K562 (cell line): ENCODE data around the gene ARMH3. TPM values are rescaled to one million over a fixed set of nuclear protein-coding genes. Genes with fewer than 3 reads are reported as not detected.

ENCODE experiments used
- ATAC-seq: fragments of 200-7000 bp; cut with Tn5 transposase; 3 replicates; pipeline ENCODE4 v1.9.1; 2020; ENCODE audit warnings: moderate library complexity
- BruUV-seq: library from RNA; stranded (reverse); fragments of 400-500 nt; replicated peaks from 2 replicates; lab custom pipeline; 2021; lab: Mats Ljungman, UMichigan
- CTCF ChIA-PET: fragments of 300-600 bp; formaldehyde crosslinking; extraction: SDS; loops from one replicate; lab custom pipeline; 2021; ENCODE audit warnings: low intra/inter-chr PET ratio; lab: Yijun Ruan, JAX
- POLR2A ChIA-PET: fragments of 300-600, 350-650 bp; sonication (Branson Sonifier 250); formaldehyde crosslinking; extraction: SDS; loops from one replicate; lab custom pipeline; 2021; ENCODE audit warnings: antibody characterized with exemption, inconsistent platforms; lab: Yijun Ruan, JAX
- DNase-seq, 4 experiments: peaks; one replicate each; pipeline versions ENCODE4 v3.0.0 to v3.0.0-alpha.2; 2011 to 2018; ENCODE audit warnings: low spot score in 3 of 4, mixed read lengths in 3 of 4; ENCODE audit errors: extremely low read depth in 1 of 4
- FAIRE-seq: peaks from 2 replicates; lab custom pipeline; 2011; peaks lifted over from hg19 to GRCh38; lab: Jason Lieb, UNC
- H2AFZ ChIP-seq: 2 replicates; pipeline ENCODE4 v1.6.0; 2011; ENCODE audit warnings: low read depth, low read length, control low read depth, inconsistent platforms
- H3K27ac ChIP-seq: fragments of 200-600 bp; 3 replicates; pipeline ENCODE4 v1.8.0; 2011; ENCODE audit warnings: low read depth, mild to moderate bottlenecking, control low read depth, inconsistent platforms, low read length, moderate library complexity, mixed read lengths; ENCODE audit errors: extremely low read depth
- H3K27me3 ChIP-seq, 2 experiments: fragments of 300-600 bp in 1 of 2; 2 replicates in 1 of 2; 3 replicates in 1 of 2; pipeline versions ENCODE4 v1.6.0 to v1.8.0; 2011; ENCODE audit warnings: inconsistent platforms in 2 of 2, low read length in 2 of 2, mild to moderate bottlenecking in 1 of 2, mixed read lengths in 1 of 2, moderate library complexity in 1 of 2; ENCODE audit not compliant: control insufficient read depth in 2 of 2, insufficient read depth in 2 of 2
- H3K36me3 ChIP-seq: fragments of 300-600 bp; 3 replicates; pipeline ENCODE4 v1.8.0; 2011; ENCODE audit warnings: mild to moderate bottlenecking, low read length, inconsistent platforms; ENCODE audit not compliant: control insufficient read depth, insufficient read depth
- H3K4me1 ChIP-seq, 2 experiments: fragments of 200-600 bp in 1 of 2; replicated peaks in 1 of 2; 2 replicates in 1 of 2; 3 replicates in 1 of 2; pipeline versions ENCODE4 v1.5.1 to v1.8.0; 2011; ENCODE audit warnings: inconsistent platforms in 2 of 2, low read length in 2 of 2, mild to moderate bottlenecking in 1 of 2, mixed read lengths in 1 of 2, moderate library complexity in 1 of 2; ENCODE audit not compliant: control insufficient read depth in 2 of 2, insufficient read depth in 2 of 2
- H3K4me2 ChIP-seq: 2 replicates; pipeline ENCODE4 v1.6.1; 2011; ENCODE audit warnings: low read length, control low read depth, inconsistent platforms, mixed read lengths; ENCODE audit not compliant: insufficient read depth
- H3K4me3 ChIP-seq: fragments of 200-600 bp; sonication (generic), shearing (Covaris generic); 2 replicates; pipeline ENCODE4 v1.5.1; 2016; ENCODE audit warnings: control low read depth, inconsistent platforms
- H3K79me2 ChIP-seq: fragments of 200-600 bp; 3 replicates; pipeline ENCODE4 v1.8.0; 2011; ENCODE audit warnings: low read length, inconsistent platforms; ENCODE audit not compliant: control insufficient read depth, insufficient read depth
- H3K9ac ChIP-seq, 2 experiments: 2 replicates each; pipeline versions ENCODE4 v1.6.0 to v1.6.1; 2011; ENCODE audit warnings: low read depth in 2 of 2, low read length in 2 of 2, control low read depth in 1 of 2, inconsistent platforms in 1 of 2, mild to moderate bottlenecking in 1 of 2, mixed read lengths in 1 of 2; ENCODE audit not compliant: insufficient read depth in 1 of 2
- H3K9me1 ChIP-seq: one replicate; pipeline ENCODE4 v1.6.0; 2011; ENCODE audit warnings: inconsistent platforms, mild to moderate bottlenecking, low read length, moderate library complexity; ENCODE audit not compliant: control insufficient read depth, insufficient read depth
- H3K9me3 ChIP-seq: replicated peaks from 2 replicates; pipeline ENCODE4 v1.5.1; 2011; ENCODE audit warnings: low read depth, low read length, inconsistent platforms; ENCODE audit not compliant: control insufficient read depth, insufficient read depth
- H4K20me1 ChIP-seq: replicated peaks from 2 replicates; pipeline ENCODE4 v1.6.1; 2011; ENCODE audit warnings: low read length, inconsistent platforms, mixed read lengths; ENCODE audit not compliant: control insufficient read depth, insufficient read depth
- ADNP ChIP-seq: fragments of 200-800 bp; sonication (Bioruptor generic); IDR thresholded peaks from 2 replicates; pipeline ENCODE4 v1.6.1; 2016; ENCODE audit warnings: missing genetic modification characterization, missing compliant biosample characterization
- ETV5 ChIP-seq: sonication (generic); formaldehyde crosslinking; IDR thresholded peaks from 2 replicates; pipeline ENCODE4 v1.4.0; 2020; ENCODE audit warnings: low read depth, mild to moderate bottlenecking, missing genetic modification reagents
- FOXM1 ChIP-seq, 2 experiments: fragments of 450-650 bp in 1 of 2; sonication (generic) in 1 of 2; formaldehyde crosslinking in 1 of 2; IDR thresholded peaks; 2 replicates each; pipeline versions ENCODE4 v1.6.1 to v1.9.0; 2017 to 2022; ENCODE audit warnings: low read depth in 2 of 2, mild to moderate bottlenecking in 2 of 2, missing genetic modification reagents in 1 of 2, moderate library complexity in 1 of 2
- FOXP1 ChIP-seq: sonication (generic); formaldehyde crosslinking; IDR thresholded peaks from 2 replicates; pipeline ENCODE4 v1.8.0; 2022; ENCODE audit warnings: mild to moderate bottlenecking, missing genetic modification reagents
- LCOR ChIP-seq: sonication (generic); formaldehyde crosslinking; IDR thresholded peaks from 2 replicates; pipeline ENCODE4 v1.8.0; 2022; ENCODE audit warnings: mild to moderate bottlenecking, missing genetic modification reagents
- MAFK ChIP-seq: IDR thresholded peaks from 2 replicates; pipeline ENCODE4 v1.6.1; 2011; ENCODE audit warnings: low read length, improper control_type of control experiment
- NFIC ChIP-seq: fragments of 450-650 bp; IDR thresholded peaks from 2 replicates; pipeline ENCODE4 v1.6.1; 2017; ENCODE audit warnings: mild to moderate bottlenecking, inconsistent platforms
- SMARCE1 ChIP-seq: fragments of 450-650 bp; IDR thresholded peaks from 2 replicates; pipeline ENCODE4 v1.7.1; 2016; ENCODE audit warnings: mild to moderate bottlenecking
- SNRNP70 ChIP-seq: fragments of 200-400 bp; formaldehyde crosslinking; optimal IDR thresholded peaks from 2 replicates; pipeline ENCODE3; 2017; ENCODE audit warnings: low read depth, low read length
- SRF ChIP-seq, 2 experiments: fragments of 250-450, 450-650 bp in 1 of 2; sonication (Bioruptor Pico) in 1 of 2; sonication (generic) in 1 of 2; formaldehyde crosslinking; IDR thresholded peaks; 2 replicates each; pipeline versions ENCODE4 v1.5.0 to v1.5.1; 2020 to 2022; ENCODE audit warnings: mild to moderate bottlenecking in 1 of 2, missing genetic modification reagents in 1 of 2
- TAF15 ChIP-seq: fragments of 200-400 bp; formaldehyde crosslinking; IDR thresholded peaks from 2 replicates; pipeline ENCODE4 v1.6.1; 2017; ENCODE audit warnings: mild to moderate bottlenecking, low read depth, low read length, moderate library complexity
- TBL1XR1 ChIP-seq, 2 experiments: IDR thresholded peaks; 2 replicates each; pipeline ENCODE4 v1.6.1; 2012; ENCODE audit warnings: improper control_type of control experiment in 2 of 2, low read length in 2 of 2, mild to moderate bottlenecking in 1 of 2
- TEAD1 ChIP-seq, 2 experiments: fragments of 450-650 bp in 1 of 2; sonication (generic) in 1 of 2; formaldehyde crosslinking; IDR thresholded peaks; 2 replicates each; pipeline versions ENCODE4 v1.4.0 to v1.8.0; 2020 to 2022; ENCODE audit warnings: mild to moderate bottlenecking in 2 of 2, missing genetic modification reagents in 1 of 2
- ZFP36 ChIP-seq: fragments of 150-350 bp; IDR thresholded peaks from 2 replicates; pipeline ENCODE4 v1.6.1; 2018; ENCODE audit warnings: low read length, low read depth; ENCODE audit not compliant: partially characterized antibody
- ZNF76 ChIP-seq: fragments of 250-450 bp; sonication (Bioruptor Pico); IDR thresholded peaks from 2 replicates; pipeline ENCODE4 v1.4.0; 2020; ENCODE audit warnings: mild to moderate bottlenecking, moderate library complexity, borderline replicate concordance
- WGBS: fragments of 100-300 bp; shearing (Covaris generic); methylation state at CpG from one replicate; pipeline ENCODE4 v1.1.6; 2016; ENCODE audit warnings: low coverage, mixed read lengths; ENCODE audit not compliant: insufficient coverage; ENCODE audit errors: missing lambda C conversion rate; 5-methylcytosine and 5-hydroxymethylcytosine counted together
- in situ Hi-C: fragments of 300-500 bp; cut with MboI; formaldehyde crosslinking; loops from 4 replicates; pipeline ENCODE4 v1.15.0; 2018; ENCODE audit warnings: inconsistent platforms, mixed read lengths
- intact Hi-C: fragments of 100-400 bp; cut with micrococcal nuclease; formaldehyde crosslinking; loops from 2 replicates; pipeline ENCODE4 v1.14.2; 2022
- polyA plus RNA-seq, 8 experiments: library from polyadenylated mRNA; depleted of rRNA in 4 of 8; stranded (reverse) in 5 of 8; unstranded in 3 of 8; fragments of >200 nt; fragmentation: Nextera tagmentation in 2 of 8; fragmentation: Illumina TruSeq in 1 of 8; extraction: Ambion mirVana in 2 of 8; extraction: Trizol in 1 of 8; gene quantifications; 2 replicates each; pipeline versions ENCODE4 v1.2.1 to v1.2.3, GENCODE V29; 2011 to 2014; ENCODE audit warnings: inconsistent platforms in 1 of 8, missing spikeins in 1 of 8
- total RNA-seq, 7 experiments: library from RNA; depleted of rRNA in 6 of 7; stranded (reverse); fragments of >200 nt in 6 of 7; fragmentation: Illumina TruSeq in 2 of 7; extraction: Trizol in 2 of 7; gene quantifications; 2 replicates each; pipeline versions ENCODE4 v1.2.1 to v1.2.3, GENCODE V29; 2011 to 2021; ENCODE audit warnings: low replicate concordance in 1 of 7
- TF ChIP-seq, protein P1 (sequence below): sonication (generic); formaldehyde crosslinking; IDR thresholded peaks from 2 replicates; pipeline ENCODE4 v1.8.0; 2023; ENCODE audit warnings: missing genetic modification reagents, mild to moderate bottlenecking, borderline replicate concordance

ARMH3 gene
- total and polyA plus RNA-seq, 9 of the 15 experiments (the other 6 are each of a cell fraction or from before 2014, with no cell fraction given), result 0.29 to 0.73 TPM; not detected in 7

DNA sequence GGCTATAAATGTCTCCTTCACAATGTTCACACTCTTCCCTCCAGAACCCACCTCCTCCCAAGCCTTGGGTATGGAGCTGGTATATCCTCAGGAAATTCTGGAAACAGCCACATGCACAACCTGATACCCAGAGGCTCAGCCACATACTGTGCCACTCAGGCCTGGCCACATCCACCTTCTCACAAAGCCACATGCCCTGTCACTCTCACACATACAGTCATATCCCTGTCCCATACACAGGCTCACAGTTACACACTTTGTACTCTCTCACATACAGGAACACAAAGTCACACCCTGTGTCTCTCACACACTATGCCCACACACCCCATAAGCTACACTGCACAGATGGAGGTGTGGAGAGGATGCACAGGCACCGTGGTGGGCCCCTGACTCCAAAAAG, 222.5 kb downstream of the ARMH3 start:
- H3K9ac ChIP-seq, result no peak overlapping the region
- no TSS peak for BruUV-seq
- peaks cover 9% of the 10 kb centered on the region for H3K9me1 ChIP-seq
- H2AFZ ChIP-seq, result no peak overlapping the region
- H3K4me1 ChIP-seq, result peaks cover 37 to 42% of the 10 kb centered on the region in 2 experiments
- H3K4me3 ChIP-seq, result no peak overlapping the region
- in situ Hi-C loops (loop anchor here (25.0 kb wide), 4 partner anchors 529 to 779 kb away; partner anchors contain the start of genes ACTR1A, CUEDC2 and SUFU), intact Hi-C loops (no loop called here)
- TF ChIP-seq MAFK (no peak), ZFP36 (no peak), ZNF76 (no peak), FOXM1 (IDR thresholded peaks at IDR 0.05; ENCODE audit: low read depth) (no peak), FOXM1 (CRISPR knock-in tag; IDR thresholded peaks at IDR 0.05; ENCODE audit: low read depth) (no peak), NFIC (no peak), TBL1XR1 (IDR thresholded peaks at IDR 0.05; ENCODE audit: low read length in 2 of 2) (no peak), ADNP (tag) (no peak), TEAD1 (CRISPR knock-in tag; IDR thresholded peaks at IDR 0.05) (no peak), FOXP1 (CRISPR knock-in tag) (no peak), LCOR (no peak), TAF15 (no peak), SMARCE1 (no peak), SNRNP70 (no peak), ETV5 (CRISPR knock-in tag) (no peak), SRF (CRISPR knock-in tag; IDR thresholded peaks at IDR 0.05) (no peak)
- TF ChIP-seq, protein P1, sequence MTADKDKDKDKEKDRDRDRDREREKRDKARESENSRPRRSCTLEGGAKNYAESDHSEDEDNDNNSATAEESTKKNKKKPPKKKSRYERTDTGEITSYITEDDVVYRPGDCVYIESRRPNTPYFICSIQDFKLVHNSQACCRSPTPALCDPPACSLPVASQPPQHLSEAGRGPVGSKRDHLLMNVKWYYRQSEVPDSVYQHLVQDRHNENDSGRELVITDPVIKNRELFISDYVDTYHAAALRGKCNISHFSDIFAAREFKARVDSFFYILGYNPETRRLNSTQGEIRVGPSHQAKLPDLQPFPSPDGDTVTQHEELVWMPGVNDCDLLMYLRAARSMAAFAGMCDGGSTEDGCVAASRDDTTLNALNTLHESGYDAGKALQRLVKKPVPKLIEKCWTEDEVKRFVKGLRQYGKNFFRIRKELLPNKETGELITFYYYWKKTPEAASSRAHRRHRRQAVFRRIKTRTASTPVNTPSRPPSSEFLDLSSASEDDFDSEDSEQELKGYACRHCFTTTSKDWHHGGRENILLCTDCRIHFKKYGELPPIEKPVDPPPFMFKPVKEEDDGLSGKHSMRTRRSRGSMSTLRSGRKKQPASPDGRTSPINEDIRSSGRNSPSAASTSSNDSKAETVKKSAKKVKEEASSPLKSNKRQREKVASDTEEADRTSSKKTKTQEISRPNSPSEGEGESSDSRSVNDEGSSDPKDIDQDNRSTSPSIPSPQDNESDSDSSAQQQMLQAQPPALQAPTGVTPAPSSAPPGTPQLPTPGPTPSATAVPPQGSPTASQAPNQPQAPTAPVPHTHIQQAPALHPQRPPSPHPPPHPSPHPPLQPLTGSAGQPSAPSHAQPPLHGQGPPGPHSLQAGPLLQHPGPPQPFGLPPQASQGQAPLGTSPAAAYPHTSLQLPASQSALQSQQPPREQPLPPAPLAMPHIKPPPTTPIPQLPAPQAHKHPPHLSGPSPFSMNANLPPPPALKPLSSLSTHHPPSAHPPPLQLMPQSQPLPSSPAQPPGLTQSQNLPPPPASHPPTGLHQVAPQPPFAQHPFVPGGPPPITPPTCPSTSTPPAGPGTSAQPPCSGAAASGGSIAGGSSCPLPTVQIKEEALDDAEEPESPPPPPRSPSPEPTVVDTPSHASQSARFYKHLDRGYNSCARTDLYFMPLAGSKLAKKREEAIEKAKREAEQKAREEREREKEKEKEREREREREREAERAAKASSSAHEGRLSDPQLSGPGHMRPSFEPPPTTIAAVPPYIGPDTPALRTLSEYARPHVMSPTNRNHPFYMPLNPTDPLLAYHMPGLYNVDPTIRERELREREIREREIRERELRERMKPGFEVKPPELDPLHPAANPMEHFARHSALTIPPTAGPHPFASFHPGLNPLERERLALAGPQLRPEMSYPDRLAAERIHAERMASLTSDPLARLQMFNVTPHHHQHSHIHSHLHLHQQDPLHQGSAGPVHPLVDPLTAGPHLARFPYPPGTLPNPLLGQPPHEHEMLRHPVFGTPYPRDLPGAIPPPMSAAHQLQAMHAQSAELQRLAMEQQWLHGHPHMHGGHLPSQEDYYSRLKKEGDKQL (CRISPR knock-in tag), result no peak
- ChIA-PET CTCF (no interaction called here), POLR2A (interaction anchor here (0.6 to 0.8 kb wide), 2 partner anchors 15 to 38 kb away, joined by 3 to 4 read pairs; no protein-coding TSS in a partner anchor)
- H3K9me3 ChIP-seq, result no peaks in the 10 kb centered on the region
- no peak overlapping the region for H3K27ac ChIP-seq
- ATAC-seq (no peak), FAIRE-seq (no peak), DNase-seq (peak in 2 of 4 experiments; percentile 0)
- H3K36me3 ChIP-seq, result peaks cover 6% of the 10 kb centered on the region; the same call in 2 of the 3 replicates
- H3K79me2 ChIP-seq, result peaks cover 8% of the 10 kb centered on the region; the same call in 2 of the 3 replicates
- WGBS, result 57% methylated on average over 1 of the region's 1 CpG
- 0 out of 2 replicates have a peak, but pooled peaks cover 12% of the 10 kb centered on the region for H4K20me1 ChIP-seq
- no peaks in the 10 kb centered on the region for H3K27me3 ChIP-seq
- no peak overlapping the region for H3K4me2 ChIP-seq
